NAMALWA (cell line): ENCODE measurements around the gene WDR1.

Source experiments
- DNase-seq: peaks from one replicate; pipeline ENCODE4 v3.0.0-alpha.2; 2015; ENCODE audit warnings: low spot score

The WDR1 gene

GRCh38 chr4:10085386-10085785 is 31.2 kb downstream of the WDR1 start:
- DNase-seq: no peak

- no peak for DNase-seq
These were observed 31.8 kb downstream of the WDR1 start for GRCh38 chr4:10084651-10085358.

GRCh38 chr4:10083861-10084641 is 32.5 kb downstream of the WDR1 start:
- no peak for DNase-seq

- DNase-seq: no peak
These were observed 33.2 kb downstream of the WDR1 start for GRCh38 chr4:10083331-10083771.

GRCh38 chr4:10082459-10083272 is 33.9 kb downstream of the WDR1 start:
- DNase-seq: no peak

- no peak for DNase-seq
These were observed 34.6 kb downstream of the WDR1 start for GRCh38 chr4:10082047-10082446.

- DNase-seq: no peak
These were observed 35.4 kb downstream of the WDR1 start for GRCh38 chr4:10081218-10081606.

GRCh38 chr4:10080589-10081217 is 35.9 kb downstream of the WDR1 start:
- no peak for DNase-seq

GRCh38 chr4:10079912-10080588 is 36.5 kb downstream of the WDR1 start:
- DNase-seq: no peak

GRCh38 chr4:10079256-10079655 is 37.3 kb downstream of the WDR1 start:
- no peak for DNase-seq

GRCh38 chr4:10078481-10079233 is 37.9 kb downstream of the WDR1 start:
- no peak for DNase-seq

GRCh38 chr4:10077483-10078335 is 38.9 kb downstream of the WDR1 start:
- no peak for DNase-seq

- DNase-seq: no peak
These were observed 39.5 kb downstream of the WDR1 start for GRCh38 chr4:10077076-10077475.

GRCh38 chr4:10075953-10076391 is 40.6 kb downstream of the WDR1 start:
- DNase-seq: no peak

GRCh38 chr4:10075158-10075863 is 41.3 kb downstream of the WDR1 start:
- DNase-seq: no peak

GRCh38 chr4:10074767-10075105 is 41.9 kb downstream of the WDR1 start:
- DNase-seq: no peak

- no peak for DNase-seq
These were observed 42.4 kb downstream of the WDR1 start for GRCh38 chr4:10074076-10074766.

- DNase-seq: no peak
These were observed 44.1 kb downstream of the WDR1 start for GRCh38 chr4:10072420-10073017.
